Sigmoid colon (tissue), 4 donors: ENCODE results near the gene ESM1.

Experiments used
- CTCF ChIP-seq, 4 experiments: fragments of 450-650 bp in 3 of 4; fragments of 200-600 bp in 1 of 4; IDR thresholded peaks; one replicate each; pipeline ENCODE4 v1.5.1; 2016 to 2019; ENCODE audit warnings: antibody characterized with exemption in 4 of 4, mild to moderate bottlenecking in 3 of 4, moderate library complexity in 2 of 4
- EP300 ChIP-seq, 4 donors: sonication (generic); formaldehyde crosslinking; IDR thresholded peaks; one replicate each; pipeline ENCODE4 v1.6.1; 2017; ENCODE audit warnings: antibody characterized with exemption in 4 of 4
- POLR2A ChIP-seq, 2 donors: fragments of 450-650 bp; IDR thresholded peaks; one replicate each; pipeline ENCODE4 v1.6.1; 2016; ENCODE audit warnings: antibody characterized with exemption in 2 of 2, mild to moderate bottlenecking in 2 of 2, moderate library complexity in 2 of 2
- POLR2AphosphoS5 ChIP-seq, 4 donors: sonication (generic); formaldehyde crosslinking; IDR thresholded peaks; one replicate each; pipeline ENCODE4 v1.6.1; 2017; ENCODE audit warnings: antibody characterized with exemption in 4 of 4

GRCh38 chr5:54994628-54995027, 9.2 kb upstream of the ESM1 start:
- TF ChIP-seq CTCF (IDR thresholded peaks at IDR 0.05) (no peak), POLR2A (IDR thresholded peaks at IDR 0.05) (no peak), POLR2AphosphoS5 (IDR thresholded peaks at IDR 0.05) (no peak), EP300 (IDR thresholded peaks at IDR 0.05) (no peak)
